Heart left ventricle (tissue), 13 donors: ENCODE data around the gene MLLT10.

ENCODE experiments used
- POLR2A ChIP-seq, 2 donors: fragments of 450-650 bp; IDR thresholded peaks; one replicate each; pipeline ENCODE4 v1.6.1; 2017; ENCODE audit warnings: antibody characterized with exemption in 2 of 2, mild to moderate bottlenecking in 2 of 2, moderate library complexity in 2 of 2
- TF ChIP-seq, protein P1 (sequence below), 12 donors: fragments of 200-600 bp; sonication (generic) in 4 of 12; IDR thresholded peaks; one replicate each; pipeline versions ENCODE4 v1.5.0 to v1.8.0; 2018 to 2022; ENCODE audit warnings: antibody characterized with exemption in 12 of 12, mild to moderate bottlenecking in 5 of 12
- donor health status: ischemic (EF 13 %, LVEDD 7.1; RV severe dilation, severe dysfunction).
- donor health status: DM: no; HTN: yes; CAD: no.
- donor health status: DM: no; HTN: no; CAD: no.
- donor health status: ischemic (EF 25% LVEDD 6.9; RV normal size, moderate dysfunction).
- donor health status: ischemic (EF 25% LVEDD 5.7; RV mildly dilated, moderate dysfunction).
- donor health status: ischemic (EF 35%, LVEDD 5.7; RV mildly dilated, moderate dysfunction).
- donor health status: nonischemic (EF 11% LVEDD 7.7; RV severe dilation, severe dysfunction).
- donor health status: DM: yes; HTN: yes; CAD: no.
- donor health status: PGD.
- donor health status: ischemic (EF 29% LVEDD 5.4; RV normal size, mild dysfunction).
- donor health status: nonischemic (EF 23%, LVEDD 6.1; RV moderate dilation, normal function).

DNA sequence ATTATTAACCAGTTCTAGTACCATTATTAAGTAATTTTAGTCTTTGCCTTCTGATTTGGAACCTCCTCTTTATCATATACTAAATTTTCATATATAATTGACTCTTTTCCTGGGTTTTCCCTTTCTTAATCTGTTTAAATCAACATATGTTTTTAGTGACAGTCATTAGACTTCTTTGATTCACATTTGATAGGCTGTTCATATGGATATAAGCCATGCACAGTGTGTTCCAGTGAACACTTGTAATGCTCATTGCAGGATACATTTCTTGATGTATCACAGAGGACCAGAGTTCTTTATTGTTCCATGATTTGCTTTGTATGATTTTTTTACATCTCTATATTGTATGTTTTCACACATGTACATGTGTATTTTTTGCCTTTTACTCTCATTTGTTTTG, 114.0 kb downstream of the MLLT10 start:
- TF ChIP-seq, protein P1, sequence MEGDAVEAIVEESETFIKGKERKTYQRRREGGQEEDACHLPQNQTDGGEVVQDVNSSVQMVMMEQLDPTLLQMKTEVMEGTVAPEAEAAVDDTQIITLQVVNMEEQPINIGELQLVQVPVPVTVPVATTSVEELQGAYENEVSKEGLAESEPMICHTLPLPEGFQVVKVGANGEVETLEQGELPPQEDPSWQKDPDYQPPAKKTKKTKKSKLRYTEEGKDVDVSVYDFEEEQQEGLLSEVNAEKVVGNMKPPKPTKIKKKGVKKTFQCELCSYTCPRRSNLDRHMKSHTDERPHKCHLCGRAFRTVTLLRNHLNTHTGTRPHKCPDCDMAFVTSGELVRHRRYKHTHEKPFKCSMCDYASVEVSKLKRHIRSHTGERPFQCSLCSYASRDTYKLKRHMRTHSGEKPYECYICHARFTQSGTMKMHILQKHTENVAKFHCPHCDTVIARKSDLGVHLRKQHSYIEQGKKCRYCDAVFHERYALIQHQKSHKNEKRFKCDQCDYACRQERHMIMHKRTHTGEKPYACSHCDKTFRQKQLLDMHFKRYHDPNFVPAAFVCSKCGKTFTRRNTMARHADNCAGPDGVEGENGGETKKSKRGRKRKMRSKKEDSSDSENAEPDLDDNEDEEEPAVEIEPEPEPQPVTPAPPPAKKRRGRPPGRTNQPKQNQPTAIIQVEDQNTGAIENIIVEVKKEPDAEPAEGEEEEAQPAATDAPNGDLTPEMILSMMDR (IDR thresholded peaks at IDR 0.05): no peak
- no peak for TF ChIP-seq POLR2A (IDR thresholded peaks at IDR 0.05)
